Dermis blood vessel endothelial cell (primary cell): Measurements from ENCODE around the gene TMEM202. TPM values are rescaled to one million over a fixed set of nuclear protein-coding genes. Genes with fewer than 3 reads are reported as not detected.
"Not testable (repeated sequence)": the region's sequence is repeated elsewhere in the genome, so short reads cannot be mapped to it uniquely, and the experiment has no call there.

Experiments
- DNase-seq: peaks from one replicate; pipeline ENCODE4 v3.0.0; 2010
- total RNA-seq: library from RNA; depleted of rRNA; stranded (reverse); fragments of >200 nt; gene quantifications from 2 replicates; pipeline ENCODE4 v1.2.3, GENCODE V29; 2014

The TMEM202 gene
- total RNA-seq, 1 donor from 2014 or later = not detected

DNA sequence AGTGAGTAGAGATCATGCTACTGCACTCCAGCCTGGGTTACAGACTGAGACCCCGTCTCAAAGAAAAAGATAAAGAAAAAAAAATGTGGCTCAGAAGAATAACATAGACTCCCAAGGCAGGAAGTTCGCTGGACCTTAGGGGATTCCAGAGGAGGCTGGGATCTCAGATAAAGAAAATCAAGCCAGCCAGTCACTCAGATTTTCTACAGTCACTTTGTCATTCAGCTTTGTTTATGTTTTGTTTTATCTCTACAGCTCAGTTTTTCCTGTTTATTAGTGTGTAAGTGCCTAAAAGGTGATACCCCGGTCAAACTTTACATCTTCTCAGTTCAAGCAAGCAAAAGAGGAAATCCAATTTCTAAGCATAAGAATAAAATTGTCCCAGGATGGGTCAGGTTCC is 6.3 kb downstream of the TMEM202 start:
- no peak for DNase-seq

DNA sequence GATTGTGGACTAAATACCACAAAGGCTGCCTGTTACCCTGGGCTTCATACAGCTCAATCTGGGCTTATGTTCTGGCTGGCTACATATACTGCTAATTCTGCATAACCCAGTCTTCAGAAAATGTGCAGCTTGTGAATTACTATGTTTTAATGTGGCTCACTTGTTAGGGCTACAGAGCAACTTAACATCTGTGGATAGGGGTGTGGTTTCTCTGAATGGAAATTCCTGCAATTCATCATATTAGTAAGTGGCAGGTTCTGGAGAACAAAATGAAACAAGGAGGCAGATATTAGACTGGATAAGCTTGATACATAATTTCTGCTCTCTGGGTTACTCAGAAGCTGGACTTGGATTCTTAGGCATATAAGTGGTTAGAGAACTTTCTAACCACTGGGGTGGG is 6.7 kb downstream of the TMEM202 start:
- no peak for DNase-seq

DNA sequence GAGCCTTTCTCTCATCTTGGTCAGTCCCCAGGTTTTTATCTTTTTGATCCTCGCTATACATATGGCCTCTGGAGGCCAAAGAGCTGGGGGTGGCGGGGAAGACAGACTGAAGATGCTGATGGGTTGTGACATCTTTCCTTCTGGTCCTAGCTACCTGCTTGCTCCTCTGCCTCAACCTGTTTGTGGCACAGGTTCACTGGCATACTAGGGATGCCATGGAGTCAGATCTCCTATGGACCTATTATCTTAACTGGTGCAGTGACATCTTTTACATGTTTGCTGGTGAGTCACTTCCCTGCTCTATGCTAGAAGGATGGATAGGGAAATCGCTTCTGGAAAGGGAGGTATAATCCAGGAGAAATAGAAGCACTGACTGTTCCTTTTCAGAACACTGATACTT is 8.8 kb downstream of the TMEM202 start:
- DNase-seq = no peak

DNA sequence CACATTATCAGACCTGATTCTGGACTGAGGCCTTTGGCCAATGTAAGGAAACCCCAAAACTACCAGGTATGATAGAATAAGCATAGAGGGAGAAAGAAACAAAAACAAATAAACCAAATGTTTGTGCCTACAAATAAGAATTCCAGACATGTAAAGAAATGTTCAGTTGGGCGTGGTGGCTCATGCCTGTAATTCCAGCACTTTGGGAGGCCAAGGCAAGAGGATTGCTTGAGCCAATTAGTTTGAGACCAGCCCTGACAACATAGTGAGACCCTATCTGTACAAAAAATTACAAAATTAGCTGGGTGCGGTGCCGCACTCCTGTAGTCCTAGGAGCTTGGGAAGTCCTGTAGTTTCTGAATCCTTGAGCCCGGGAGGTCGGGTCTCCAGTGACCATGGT is 13.0 kb downstream of the TMEM202 start:
- DNase-seq = no peak

DNA sequence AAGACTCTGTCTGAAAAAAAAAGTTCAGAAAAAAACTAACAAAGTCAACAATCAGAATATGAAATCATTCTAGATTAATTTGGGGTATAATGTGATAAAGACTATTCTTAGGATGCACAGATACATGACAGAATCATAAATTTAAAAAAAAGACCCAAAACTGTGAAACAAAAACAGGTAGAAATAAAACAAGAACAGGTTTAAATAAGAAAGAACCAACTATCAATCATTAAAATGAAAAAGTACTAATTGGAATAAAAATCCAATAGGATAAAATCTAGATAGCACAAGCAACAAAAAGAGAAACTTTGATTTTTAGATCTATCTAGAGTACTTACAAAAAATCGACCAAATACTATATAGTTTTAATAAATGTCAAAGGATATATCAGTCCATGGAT is 13.4 kb downstream of the TMEM202 start:
- no peak for DNase-seq

DNA sequence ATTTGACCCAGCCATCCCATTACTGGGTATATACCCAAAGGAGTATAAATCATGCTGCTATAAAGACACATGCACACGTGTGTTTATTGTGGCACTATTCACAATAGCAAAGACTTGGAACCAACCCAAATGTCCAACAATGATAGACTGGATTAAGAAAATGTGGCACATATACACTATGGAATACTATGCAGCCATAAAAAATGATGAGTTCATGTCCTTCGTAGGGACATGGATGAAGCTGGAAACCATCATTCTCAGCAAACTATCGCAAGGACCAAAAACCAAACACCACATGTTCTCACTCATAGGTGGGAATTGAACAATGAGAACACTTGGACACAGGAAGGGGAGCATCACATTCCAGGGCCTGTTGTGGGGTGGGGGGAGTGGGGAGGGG is 15.2 kb downstream of the TMEM202 start:
- DNase-seq = not testable (repeated sequence)

DNA sequence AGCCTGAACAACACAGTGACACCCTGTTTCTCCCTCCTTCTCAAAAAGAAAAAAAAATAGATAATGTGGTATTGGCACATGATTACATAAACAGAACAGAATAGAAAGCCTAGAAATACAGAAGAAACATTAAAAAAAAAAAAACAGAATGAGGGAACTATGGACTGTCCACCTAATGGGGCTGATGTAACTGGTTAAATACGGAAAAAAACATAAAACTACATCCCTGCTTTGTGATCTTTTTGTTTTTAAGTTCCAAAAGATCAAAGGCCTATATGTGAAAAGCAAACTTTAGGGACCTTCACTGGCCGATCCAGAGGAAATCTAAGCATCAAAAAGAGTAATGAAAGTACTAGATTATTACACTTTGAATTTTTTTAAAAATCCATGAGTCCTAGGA is 17.2 kb downstream of the TMEM202 start:
- no peak for DNase-seq

DNA sequence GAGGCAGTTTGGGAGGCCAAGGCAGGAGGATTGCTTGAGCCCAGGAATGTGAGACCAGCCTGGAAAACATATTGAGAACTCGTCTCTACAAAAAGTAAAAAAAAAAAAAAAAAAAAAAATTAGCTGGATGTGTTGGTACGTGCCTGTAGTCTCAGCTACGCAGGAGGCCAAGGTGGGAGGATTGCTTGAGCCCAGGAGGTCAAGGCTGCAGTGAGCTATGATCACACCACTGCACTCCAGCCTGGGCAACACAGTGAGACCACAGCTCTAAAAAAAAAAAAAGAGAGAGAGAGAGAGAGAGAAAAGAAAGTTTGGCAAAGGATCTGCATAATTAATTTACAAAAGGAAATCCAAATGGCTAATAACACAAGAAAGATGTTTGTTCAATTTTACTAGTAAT is 21.7 kb downstream of the TMEM202 start:
- DNase-seq = not testable (repeated sequence)

DNA sequence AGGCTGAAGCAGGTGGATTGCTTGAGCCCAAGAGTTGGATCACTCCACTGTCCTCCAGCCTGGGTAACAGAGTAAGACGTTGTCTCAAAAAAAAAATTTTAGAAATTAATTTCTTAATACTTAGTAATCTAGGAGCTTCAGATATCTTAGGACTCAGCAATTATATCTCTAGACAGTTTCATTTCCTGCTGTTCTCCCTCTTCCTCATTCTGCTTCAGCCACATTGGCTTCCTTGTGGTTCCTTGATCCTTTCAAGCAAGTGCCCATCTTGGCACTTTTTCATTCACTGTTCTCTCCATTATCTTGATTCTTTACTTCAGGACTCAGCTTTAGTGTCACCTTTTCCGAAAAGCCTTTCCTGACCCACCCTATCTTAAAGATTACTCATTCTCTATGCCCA is 22.5 kb downstream of the TMEM202 start:
- DNase-seq = no peak

DNA sequence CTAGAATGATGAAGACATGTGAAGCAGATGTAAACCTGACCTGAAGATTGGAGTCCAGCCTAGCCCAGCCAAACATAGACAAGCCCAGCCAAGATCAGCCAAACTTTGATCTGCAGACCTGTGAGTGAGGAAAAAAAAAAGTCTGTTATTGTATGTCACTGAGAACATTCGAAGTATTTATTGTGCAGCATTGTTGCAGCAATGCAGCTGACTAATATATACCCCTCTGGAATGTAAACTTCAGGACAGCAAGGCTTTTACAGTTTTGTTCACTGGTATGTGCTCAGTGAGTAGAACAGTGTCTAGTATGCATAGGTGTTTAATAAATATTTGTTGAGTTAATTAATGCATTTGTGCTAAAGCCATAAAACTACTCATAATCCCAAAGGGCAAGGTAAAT is 23.4 kb downstream of the TMEM202 start:
- DNase-seq = no peak

DNA sequence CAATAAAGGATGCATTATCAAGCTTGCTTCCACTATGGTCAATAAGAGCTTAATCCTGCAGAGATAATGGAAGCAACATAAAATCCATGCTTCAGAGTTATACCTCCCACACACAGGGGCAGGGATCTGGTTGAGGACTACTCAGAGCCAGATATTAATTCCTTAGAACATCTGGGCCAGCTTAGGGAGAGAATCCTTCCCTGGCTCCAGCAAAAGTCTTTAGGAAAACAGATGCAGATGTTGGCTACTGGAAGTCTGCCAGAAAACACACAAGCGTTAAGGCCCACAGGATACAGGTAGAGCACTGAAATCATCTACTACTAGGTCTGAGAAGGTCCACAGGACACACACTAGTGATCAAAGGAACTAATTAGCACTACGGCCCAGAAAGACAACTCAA is 25.2 kb downstream of the TMEM202 start:
- DNase-seq = no peak

DNA sequence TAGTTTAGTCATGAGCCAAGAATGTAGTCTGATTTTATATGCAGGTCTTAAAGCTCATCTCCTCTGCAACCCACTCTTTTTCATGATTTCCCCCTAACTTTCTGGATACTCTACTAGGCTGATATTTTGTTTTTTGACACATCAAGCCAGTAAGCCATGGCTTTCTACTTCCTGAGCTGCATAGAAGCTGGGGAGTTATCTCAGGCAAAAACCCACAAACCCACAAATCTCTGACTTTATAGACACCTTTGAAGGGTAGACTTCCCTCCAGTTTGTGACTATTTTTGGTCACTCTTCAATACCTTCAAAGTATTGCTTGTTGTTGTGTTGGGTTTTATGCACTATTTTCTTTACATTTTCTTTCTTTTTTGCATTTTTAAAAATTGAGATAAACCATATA is 28.6 kb downstream of the TMEM202 start:
- no peak for DNase-seq

DNA sequence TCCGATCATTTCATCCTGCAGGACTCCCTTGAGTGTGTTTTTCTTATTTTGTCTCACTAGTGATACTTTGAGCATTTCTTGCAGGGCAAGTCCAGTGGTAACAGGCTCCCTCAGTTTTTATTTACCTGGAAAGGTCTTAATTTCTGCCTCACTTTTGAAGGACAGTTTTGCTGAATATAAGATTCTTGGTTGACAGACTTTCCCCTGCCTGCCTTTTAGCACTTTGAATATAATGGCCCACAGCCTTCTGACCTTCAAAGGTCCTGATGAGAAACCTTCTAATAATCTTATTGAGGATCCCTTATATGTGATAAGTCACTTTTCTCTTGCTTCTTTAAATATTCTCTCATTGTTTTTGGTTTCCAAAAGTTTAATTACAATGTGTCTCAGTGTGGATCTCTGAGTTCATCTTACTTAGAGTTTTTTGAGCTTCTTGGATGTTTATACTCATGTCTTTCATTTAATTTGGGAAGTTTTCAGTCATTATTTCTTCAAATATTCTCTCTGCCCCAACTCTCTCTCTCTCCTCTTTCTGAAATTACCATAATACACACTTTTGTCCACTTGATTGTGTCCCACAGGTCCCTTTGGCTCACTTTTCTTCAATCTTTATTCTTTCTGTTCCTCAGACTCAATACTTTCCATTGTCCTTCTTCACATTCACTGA is 39.7 kb downstream of the TMEM202 start:
- DNase-seq = no peak

DNA sequence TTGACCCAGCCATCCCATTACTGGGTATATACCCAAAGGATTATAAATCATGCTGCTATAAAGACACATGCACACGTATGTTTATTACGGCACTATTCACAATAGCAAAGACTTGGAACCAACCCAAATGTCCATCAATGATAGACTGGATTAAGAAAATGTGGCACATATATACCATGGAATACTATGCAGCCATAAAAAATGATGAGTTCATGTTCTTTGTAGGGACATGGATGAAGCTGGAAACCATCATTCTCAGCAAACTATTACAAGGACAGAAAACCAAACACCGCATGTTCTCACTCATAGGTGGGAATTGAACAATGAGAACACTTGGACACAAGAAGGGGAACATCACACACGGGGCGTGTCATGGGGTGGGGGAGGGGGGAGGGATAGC is 44.7 kb downstream of the TMEM202 start:
- not testable (repeated sequence) for DNase-seq

DNA sequence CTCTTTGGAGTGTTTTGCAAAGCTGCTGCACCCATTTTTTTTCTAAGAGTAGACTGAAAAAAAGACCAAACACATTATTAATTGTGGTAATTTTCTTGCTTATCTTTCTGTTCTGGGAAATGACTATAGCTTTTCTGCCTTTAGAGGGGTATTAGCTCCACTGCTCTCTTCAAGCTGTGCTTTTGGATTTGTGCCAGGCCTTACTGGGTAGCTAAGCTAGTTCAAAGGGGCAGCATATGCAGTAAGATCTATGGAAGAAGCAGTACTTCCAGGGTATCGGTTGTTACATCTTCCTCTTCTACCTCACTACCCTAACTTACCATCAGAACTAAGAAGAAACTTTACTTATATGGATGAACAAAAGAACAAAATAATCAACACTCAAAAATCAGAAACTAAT is 47.3 kb downstream of the TMEM202 start:
- no peak for DNase-seq

DNA sequence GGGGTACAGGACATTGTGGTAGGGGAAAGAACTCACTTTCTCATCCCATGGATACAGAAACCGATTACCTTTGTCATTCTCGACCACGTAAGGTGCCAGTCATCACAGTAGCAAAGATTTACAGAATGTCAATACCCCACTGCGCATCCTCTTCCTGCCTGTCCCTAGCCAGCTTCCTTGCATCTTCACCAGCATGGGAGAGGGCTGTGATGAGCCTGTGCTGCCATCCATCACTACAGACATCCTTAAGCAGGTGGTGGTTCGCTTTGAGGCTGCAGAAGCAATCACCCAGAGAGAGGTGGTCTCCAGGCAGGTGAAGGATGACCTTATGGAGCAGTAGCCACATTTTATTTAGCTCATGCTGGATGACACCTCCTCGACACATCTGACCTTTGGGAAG is 52.7 kb downstream of the TMEM202 start:
- no peak for DNase-seq

DNA sequence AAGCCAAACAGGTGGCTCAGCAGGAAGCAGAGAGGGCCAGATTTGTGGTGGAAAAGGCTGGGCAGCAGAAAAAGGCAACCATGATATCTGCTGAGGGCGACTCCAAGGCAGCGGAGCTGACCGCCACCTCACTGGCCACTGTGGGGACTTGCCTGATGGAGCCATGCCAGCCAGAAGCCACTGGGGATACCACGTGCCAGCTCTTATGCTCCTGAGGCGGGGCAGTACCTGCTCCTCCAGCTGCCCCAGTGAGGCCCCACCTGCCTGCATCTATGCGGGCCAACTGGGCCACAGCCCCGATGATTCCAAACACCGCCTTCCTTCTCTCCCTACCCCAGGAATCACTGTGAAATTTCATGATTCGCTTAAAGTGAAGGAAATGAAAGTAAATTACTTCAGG is 53.1 kb downstream of the TMEM202 start:
- no peak for DNase-seq

DNA sequence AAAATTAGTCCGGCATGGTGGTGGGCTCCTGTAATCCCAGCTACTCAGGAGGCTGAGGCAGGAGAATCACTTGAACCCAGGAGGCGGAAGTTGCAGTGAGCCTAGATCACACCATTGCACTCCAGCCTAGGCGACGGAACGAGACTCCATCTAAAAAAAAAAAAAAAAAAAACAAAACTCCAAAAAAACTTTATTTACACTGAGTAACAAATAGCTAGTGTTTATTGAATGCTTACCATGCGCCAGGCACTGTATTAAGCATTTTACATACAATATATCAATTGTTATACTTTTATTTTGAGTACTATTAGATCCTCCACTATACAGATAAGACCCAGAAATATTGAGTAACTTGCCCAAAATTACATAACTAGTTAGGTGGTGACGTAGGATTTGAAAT is 58.6 kb downstream of the TMEM202 start:
- DNase-seq = no peak

Other genes starting within 250 kb of the TMEM202 start
- 0.14 and 0.17 TPM in 2 replicates for gene GRAMD2A, start 200.5 kb upstream of the TMEM202 start, total RNA-seq
- 714 and 1,526 TPM in 2 replicates for gene PKM, start 167.1 kb upstream of the TMEM202 start, total RNA-seq
- 11.4 and 15.7 TPM in 2 replicates for gene PARP6, start 125.8 kb upstream of the TMEM202 start, total RNA-seq
- 0.17 TPM in 1 of 2 replicates, not detected in the other for gene CELF6, start 78.1 kb upstream of the TMEM202 start, total RNA-seq
- gene HEXA, start 22.3 kb upstream of the TMEM202 start, total RNA-seq = 62.9 and 72.8 TPM in 2 replicates
- gene ARIH1, start 76.0 kb downstream of the TMEM202 start, total RNA-seq = 38.6 and 50.4 TPM in 2 replicates